GM10266 (cell line): Measurements from ENCODE around the gene KIF17.

ENCODE experiments used
- DNase-seq: peaks from one replicate; pipeline ENCODE4 v3.0.0; 2012; ENCODE audit errors: extremely low spot score
- TF ChIP-seq, protein P1 (sequence below): IDR thresholded peaks from 2 replicates; pipeline ENCODE4 v1.5.1; 2012; ENCODE audit warnings: mild to moderate bottlenecking, low read depth; ENCODE audit not compliant: control insufficient read depth, insufficient read depth; ENCODE audit errors: missing control alignments

KIF17 gene

GRCh38 chr1:20658166-20658915 lies 59.5 kb downstream of the KIF17 start:
- DNase-seq = no peak
- TF ChIP-seq, protein P1, sequence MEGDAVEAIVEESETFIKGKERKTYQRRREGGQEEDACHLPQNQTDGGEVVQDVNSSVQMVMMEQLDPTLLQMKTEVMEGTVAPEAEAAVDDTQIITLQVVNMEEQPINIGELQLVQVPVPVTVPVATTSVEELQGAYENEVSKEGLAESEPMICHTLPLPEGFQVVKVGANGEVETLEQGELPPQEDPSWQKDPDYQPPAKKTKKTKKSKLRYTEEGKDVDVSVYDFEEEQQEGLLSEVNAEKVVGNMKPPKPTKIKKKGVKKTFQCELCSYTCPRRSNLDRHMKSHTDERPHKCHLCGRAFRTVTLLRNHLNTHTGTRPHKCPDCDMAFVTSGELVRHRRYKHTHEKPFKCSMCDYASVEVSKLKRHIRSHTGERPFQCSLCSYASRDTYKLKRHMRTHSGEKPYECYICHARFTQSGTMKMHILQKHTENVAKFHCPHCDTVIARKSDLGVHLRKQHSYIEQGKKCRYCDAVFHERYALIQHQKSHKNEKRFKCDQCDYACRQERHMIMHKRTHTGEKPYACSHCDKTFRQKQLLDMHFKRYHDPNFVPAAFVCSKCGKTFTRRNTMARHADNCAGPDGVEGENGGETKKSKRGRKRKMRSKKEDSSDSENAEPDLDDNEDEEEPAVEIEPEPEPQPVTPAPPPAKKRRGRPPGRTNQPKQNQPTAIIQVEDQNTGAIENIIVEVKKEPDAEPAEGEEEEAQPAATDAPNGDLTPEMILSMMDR = no peak

DNA sequence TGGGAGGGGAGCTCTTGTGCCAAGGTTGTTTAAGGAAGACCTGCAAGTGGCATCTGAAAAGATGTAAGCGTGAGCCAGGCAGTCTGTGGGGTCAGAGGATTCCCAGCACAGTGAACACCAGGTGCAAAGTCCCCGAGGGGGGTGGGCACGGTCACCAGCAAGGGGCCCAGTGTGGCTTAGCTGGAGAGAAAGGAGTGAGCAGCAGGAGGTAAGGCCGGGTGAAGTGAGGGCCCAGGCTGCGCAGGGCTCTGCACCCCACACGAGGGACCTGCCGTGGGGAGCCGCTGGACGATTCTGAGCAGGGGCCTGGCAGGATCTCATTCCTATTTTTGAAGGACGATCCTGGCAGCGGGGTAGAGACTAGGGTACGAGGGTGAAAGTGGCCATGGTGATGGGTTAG lies 60.8 kb downstream of the KIF17 start:
- no peak for DNase-seq

GRCh38 chr1:20654104-20654690 lies 63.6 kb downstream of the KIF17 start:
- TF ChIP-seq, protein P1 = no peak
- DNase-seq = no peak

More for the DNA sequence above, 60.8 kb downstream of the KIF17 start:
- TF ChIP-seq, protein P1 = no peak

DNA sequence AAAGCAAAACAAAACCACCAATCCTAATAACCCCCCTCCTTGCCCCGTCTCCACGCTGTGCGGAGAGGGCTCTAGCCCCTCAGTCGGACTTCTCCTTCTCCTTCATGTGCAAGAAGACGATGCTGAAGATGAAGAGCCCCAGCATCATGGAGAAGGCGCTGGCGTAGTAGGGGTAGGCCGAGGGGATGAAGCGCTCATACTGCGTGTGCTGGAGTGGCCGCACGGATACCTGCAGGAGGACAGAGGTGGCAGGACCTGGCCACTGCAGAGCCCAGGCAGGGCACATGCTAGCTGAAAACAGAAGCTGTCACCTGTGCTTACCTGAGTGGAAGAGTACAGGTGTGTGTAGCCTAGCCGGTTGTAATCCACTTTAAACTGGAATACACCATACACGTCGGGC lies 65.5 kb downstream of the KIF17 start:
- DNase-seq = no peak
- TF ChIP-seq, protein P1 = no peak

DNA sequence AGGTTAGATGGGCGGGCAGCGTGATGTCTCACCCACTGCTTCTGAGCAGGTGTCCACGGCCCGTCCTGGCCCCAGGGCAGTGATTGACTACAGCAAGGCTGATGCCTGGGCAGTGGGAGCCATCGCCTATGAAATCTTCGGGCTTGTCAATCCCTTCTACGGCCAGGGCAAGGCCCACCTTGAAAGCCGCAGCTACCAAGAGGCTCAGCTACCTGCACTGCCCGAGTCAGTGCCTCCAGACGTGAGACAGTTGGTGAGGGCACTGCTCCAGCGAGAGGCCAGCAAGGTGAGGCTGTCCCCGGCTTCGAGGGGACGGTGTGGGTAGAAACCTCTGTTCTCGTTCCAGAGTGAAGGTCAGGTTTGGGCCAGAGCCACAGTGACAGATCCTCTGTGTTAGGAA lies 68.9 kb downstream of the KIF17 start:
- TF ChIP-seq, protein P1 = no peak
- no peak for DNase-seq

- no peak for DNase-seq
- TF ChIP-seq, protein P1 = no peak
Measured at GRCh38 chr1:20648438-20648837, 69.4 kb downstream of the KIF17 start.

DNA sequence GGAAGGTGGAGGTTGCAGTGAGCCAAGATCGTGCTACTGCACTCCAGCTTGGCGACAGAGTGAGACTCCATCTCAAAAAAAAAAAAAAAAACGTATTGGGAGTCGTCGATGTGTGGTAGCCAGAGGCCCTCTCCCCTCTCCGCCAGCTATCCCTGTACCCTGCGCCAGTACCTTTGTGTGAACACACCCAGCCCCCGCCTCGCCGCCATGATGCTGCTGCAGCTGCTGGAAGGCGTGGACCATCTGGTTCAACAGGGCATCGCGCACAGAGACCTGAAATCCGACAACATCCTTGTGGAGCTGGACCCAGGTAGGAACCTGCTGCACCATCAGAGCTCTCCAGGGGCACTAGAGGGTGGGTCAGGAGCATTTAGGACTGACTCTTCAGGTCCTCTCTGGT lies 72.4 kb downstream of the KIF17 start:
- TF ChIP-seq, protein P1 = no peak
- DNase-seq = no peak
